Calu3 (cell line): ENCODE data around the gene DCP1A. TPM values are rescaled to one million over a fixed set of nuclear protein-coding genes. Genes with fewer than 3 reads are reported as not detected.
"Not testable (repeated sequence)": the region's sequence is repeated elsewhere in the genome, so short reads cannot be mapped to it uniquely, and the experiment has no call there.

ENCODE experiments used
- BruUV-seq: library from RNA; stranded (reverse); fragments of 400-500 nt; replicated peaks from 2 replicates; lab custom pipeline; 2021; lab: Mats Ljungman, UMichigan
- CTCF ChIA-PET: fragments of 300-600 bp; sonication (Branson Sonifier 250); formaldehyde crosslinking; loops from one replicate; lab custom pipeline; 2022; ENCODE audit warnings: antibody characterized with exemption; lab: Charles Lee
- DNase-seq: peaks from one replicate; pipeline ENCODE4 v3.0.0; 2022
- H3K27ac Mint-ChIP-seq: one replicate; pipeline ENCODE4 v1.8.0; 2022; ENCODE audit warnings: mixed read lengths; ENCODE audit not compliant: unreplicated experiment
- H3K27me3 Mint-ChIP-seq: one replicate; pipeline ENCODE4 v1.8.0; 2022; ENCODE audit warnings: mixed read lengths; ENCODE audit not compliant: unreplicated experiment
- H3K36me3 Mint-ChIP-seq: one replicate; pipeline ENCODE4 v1.8.0; 2022; ENCODE audit warnings: mild to moderate bottlenecking, moderate library complexity, mixed read lengths; ENCODE audit not compliant: insufficient read depth, unreplicated experiment
- H3K4me1 Mint-ChIP-seq: one replicate; pipeline ENCODE4 v1.8.0; 2022; ENCODE audit warnings: mild to moderate bottlenecking, low read depth, mixed read lengths; ENCODE audit not compliant: unreplicated experiment
- H3K4me3 Mint-ChIP-seq: one replicate; pipeline ENCODE4 v1.8.0; 2022; ENCODE audit warnings: mild to moderate bottlenecking, low read depth, moderate library complexity, mixed read lengths; ENCODE audit not compliant: unreplicated experiment
- H3K9me3 Mint-ChIP-seq: one replicate; pipeline ENCODE4 v1.8.0; 2022; ENCODE audit warnings: low read depth, mixed read lengths; ENCODE audit not compliant: unreplicated experiment
- CTCF ChIP-seq: fragments of 200-600 bp; IDR thresholded peaks from one replicate; pipeline ENCODE4 v1.8.0; 2022; ENCODE audit warnings: antibody characterized with exemption; ENCODE audit not compliant: unreplicated experiment
- intact Hi-C: fragments of 100-400 bp; cut with micrococcal nuclease; formaldehyde crosslinking; loops from one replicate; pipeline ENCODE4 v1.10.0; 2022; ENCODE audit not compliant: unreplicated experiment
- total RNA-seq: library from RNA; stranded (reverse); gene quantifications from 2 replicates; pipeline ENCODE4 v1.2.3, GENCODE V29; 2022

The DCP1A gene
- total RNA-seq, 1 experiment from 2014 or later, result 27.4 TPM

GRCh38 chr3:53278667-53279066, 68.7 kb downstream of the DCP1A start:
- CTCF ChIA-PET, result interaction anchor here (0.6 kb wide), 1 partner anchor 11 kb away, joined by 5 read pairs; no protein-coding TSS in a partner anchor
- DNase-seq, result no peak
- no peak for TF ChIP-seq CTCF
- Mint-ChIP-seq H3K27me3 (no peaks in the 10 kb centered on the region), H3K4me3 (no peak overlapping the region), H3K36me3 (peaks cover 6% of the 10 kb centered on the region), H3K4me1 (no peaks in the 10 kb centered on the region), H3K27ac (no peak overlapping the region), H3K9me3 (no peaks in the 10 kb centered on the region)
- intact Hi-C loops, result no loop called here
- no TSS peak for BruUV-seq

- intact Hi-C loops, result no loop called here
- Mint-ChIP-seq H3K9me3 (no peaks in the 10 kb centered on the region), H3K27ac (no peak overlapping the region), H3K36me3 (peaks cover 15% of the 10 kb centered on the region), H3K4me1 (peaks cover 6% of the 10 kb centered on the region), H3K27me3 (no peaks in the 10 kb centered on the region), H3K4me3 (no peak overlapping the region)
- DNase-seq, result no peak
- TF ChIP-seq CTCF, result no peak
- no TSS peak for BruUV-seq
- CTCF ChIA-PET, result no interaction called here
Measured at GRCh38 chr3:53274938-53275605, 72.3 kb downstream of the DCP1A start.

GRCh38 chr3:53273146-53273670, 74.1 kb downstream of the DCP1A start:
- Mint-ChIP-seq H3K9me3 (no peaks in the 10 kb centered on the region), H3K36me3 (peaks cover 16% of the 10 kb centered on the region), H3K4me3 (no peak overlapping the region), H3K4me1 (peaks cover 15% of the 10 kb centered on the region), H3K27me3 (no peaks in the 10 kb centered on the region), H3K27ac (no peak overlapping the region)
- TF ChIP-seq CTCF, result no peak
- no TSS peak for BruUV-seq
- intact Hi-C loops, result no loop called here
- DNase-seq, result no peak
- CTCF ChIA-PET, result interaction anchor here (0.6 kb wide), 1 partner anchor 19 kb away, joined by 4 read pairs; no protein-coding TSS in a partner anchor

- Mint-ChIP-seq H3K27ac (peak overlapping the region; percentile 98), H3K4me3 (peak overlapping the region; percentile 57), H3K4me1 (peaks cover 29% of the 10 kb centered on the region), H3K36me3 (peaks cover 16% of the 10 kb centered on the region), H3K9me3 (no peaks in the 10 kb centered on the region), H3K27me3 (no peaks in the 10 kb centered on the region)
- intact Hi-C loops, result loop anchor here (1.0 to 2.0 kb wide), 2 partner anchors 31 to 50 kb away; no protein-coding TSS in a partner anchor
- CTCF ChIA-PET, result interaction anchor here (0.6 to 1.5 kb wide), 6 partner anchors 16 to 1646 kb away, joined by 3 to 7 read pairs (median 4); partner anchors contain the start of gene DCP1A
- TSS peak; percentile 72 for BruUV-seq
- TF ChIP-seq CTCF, result no peak
- DNase-seq, result peak; percentile 94
Measured at GRCh38 chr3:53269888-53270880, 77.2 kb downstream of the DCP1A start.

- H3K9me3 Mint-ChIP-seq, CTCF ChIA-PET, intact Hi-C loops, BruUV-seq, DNase-seq, H3K4me3 Mint-ChIP-seq, H3K27me3 Mint-ChIP-seq: not testable (repeated sequence)
- Mint-ChIP-seq H3K27ac (peak overlapping the region; percentile 98), H3K36me3 (peaks cover 16% of the 10 kb centered on the region), H3K4me1 (peaks cover 37% of the 10 kb centered on the region)
Measured at GRCh38 chr3:53269193-53269592, 78.2 kb downstream of the DCP1A start.
